NCI-H1105 (cell line): Measurements from ENCODE around the gene CXCL14.

Experiments
- DNase-seq: peaks from one replicate; lab custom pipeline; 2025; lab: John Stamatoyannopoulos, UW

Gene CXCL14

DNA sequence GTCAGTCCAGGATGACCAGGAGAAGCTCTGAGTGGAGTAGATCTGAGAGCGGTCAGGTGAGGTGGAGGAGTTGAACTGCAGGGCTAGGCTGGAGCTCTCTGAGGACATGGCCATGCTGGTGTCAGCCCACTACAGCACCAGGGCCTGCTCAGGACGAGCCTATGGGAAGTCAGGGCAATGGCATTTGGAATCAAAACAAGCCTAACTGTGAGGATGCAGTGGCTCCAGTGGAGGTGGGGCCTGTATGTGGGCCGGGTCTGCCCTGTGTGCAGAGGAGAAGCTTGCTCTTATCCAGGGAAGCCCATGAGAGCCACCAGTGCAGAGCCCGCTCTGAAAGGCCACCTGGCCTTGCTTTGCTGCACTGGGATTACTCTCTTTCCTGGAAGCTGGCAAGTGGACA lies 11.1 kb downstream of the CXCL14 start:
- DNase-seq, result no peak

DNA sequence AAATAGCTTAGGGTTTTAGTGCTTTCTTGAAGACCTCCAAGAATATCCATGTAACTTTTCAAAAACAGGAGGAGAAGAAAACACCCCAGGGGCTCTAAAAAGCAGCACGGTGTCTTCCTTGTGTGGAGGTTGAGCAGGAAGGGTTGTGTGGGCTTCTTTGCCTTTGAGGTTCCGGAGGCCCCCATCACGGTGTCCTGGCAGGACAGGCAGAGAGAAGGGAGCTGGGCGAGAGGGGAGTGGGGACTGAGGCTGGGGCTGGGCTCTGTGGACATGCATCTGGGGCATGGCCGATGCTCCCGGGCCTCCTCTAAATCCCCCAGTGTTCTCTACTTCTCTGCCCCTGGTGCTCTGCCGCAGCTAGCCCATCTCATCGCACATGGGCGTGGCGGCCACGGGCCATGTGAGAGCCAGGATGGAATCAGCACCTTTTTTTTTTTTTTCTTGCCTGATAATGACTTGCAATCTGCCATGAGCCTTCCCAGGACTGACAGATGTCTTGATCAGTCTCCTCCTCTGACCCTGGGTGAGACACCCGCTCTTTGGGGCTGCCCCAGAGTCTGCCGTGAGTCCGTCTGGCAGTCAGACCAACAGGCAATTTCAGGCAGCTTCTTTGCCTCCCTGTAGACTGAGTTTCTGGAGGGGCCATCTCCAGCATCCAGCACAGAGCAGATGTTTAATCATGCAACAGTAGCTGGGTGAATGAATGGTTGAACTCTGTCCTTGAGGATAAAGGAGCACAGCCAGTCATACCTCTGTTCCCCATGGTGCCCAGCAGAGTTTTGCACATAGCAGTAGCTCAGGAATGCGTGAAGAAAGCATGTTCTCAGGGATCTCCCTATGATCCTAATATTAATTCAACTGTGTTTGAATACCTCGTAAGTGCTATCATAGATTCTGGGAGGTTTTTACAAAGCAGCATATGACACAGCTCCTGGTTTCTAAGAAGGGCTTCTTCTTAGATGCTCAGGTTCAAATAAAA lies 12.1 kb downstream of the CXCL14 start:
- no peak for DNase-seq

GRCh38 chr5:135565725-135566421 lies 12.9 kb downstream of the CXCL14 start:
- DNase-seq, result peak; percentile 4

- DNase-seq, result no peak
Observed at GRCh38 chr5:135565266-135565665, 13.5 kb downstream of the CXCL14 start.

GRCh38 chr5:135564331-135564730 lies 14.5 kb downstream of the CXCL14 start:
- DNase-seq, result no peak

GRCh38 chr5:135561266-135561665 lies 17.5 kb downstream of the CXCL14 start:
- DNase-seq, result no peak

GRCh38 chr5:135560858-135561257 lies 17.9 kb downstream of the CXCL14 start:
- peak; percentile 44 for DNase-seq

- no peak for DNase-seq
Observed at GRCh38 chr5:135559354-135559753, 19.4 kb downstream of the CXCL14 start.

GRCh38 chr5:135557076-135557838 lies 21.5 kb downstream of the CXCL14 start:
- DNase-seq, result no peak

DNA sequence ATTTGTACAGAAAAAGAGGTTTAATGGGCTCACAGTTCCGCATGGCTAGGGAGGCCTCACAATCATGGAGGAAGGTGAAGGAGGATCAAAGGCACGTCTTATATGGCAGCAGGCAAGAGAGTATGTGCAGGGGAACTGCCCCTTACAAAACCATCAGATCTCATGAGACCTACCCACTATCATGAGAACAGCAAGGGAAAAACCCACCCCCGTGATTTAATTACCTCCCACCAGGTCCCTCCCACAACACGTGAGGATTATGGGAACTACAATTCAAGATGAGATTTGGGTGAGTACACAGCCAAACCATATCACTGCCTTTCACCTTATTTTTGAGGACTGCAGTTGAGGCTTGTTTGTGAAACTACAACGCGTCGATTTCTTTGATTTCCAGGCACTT lies 22.2 kb downstream of the CXCL14 start:
- DNase-seq, result no peak

- DNase-seq, result no peak
Observed at GRCh38 chr5:135555530-135555929, 23.3 kb downstream of the CXCL14 start.

- DNase-seq, result peak; percentile 27
Observed at GRCh38 chr5:135553688-135554462, 24.9 kb downstream of the CXCL14 start.

DNA sequence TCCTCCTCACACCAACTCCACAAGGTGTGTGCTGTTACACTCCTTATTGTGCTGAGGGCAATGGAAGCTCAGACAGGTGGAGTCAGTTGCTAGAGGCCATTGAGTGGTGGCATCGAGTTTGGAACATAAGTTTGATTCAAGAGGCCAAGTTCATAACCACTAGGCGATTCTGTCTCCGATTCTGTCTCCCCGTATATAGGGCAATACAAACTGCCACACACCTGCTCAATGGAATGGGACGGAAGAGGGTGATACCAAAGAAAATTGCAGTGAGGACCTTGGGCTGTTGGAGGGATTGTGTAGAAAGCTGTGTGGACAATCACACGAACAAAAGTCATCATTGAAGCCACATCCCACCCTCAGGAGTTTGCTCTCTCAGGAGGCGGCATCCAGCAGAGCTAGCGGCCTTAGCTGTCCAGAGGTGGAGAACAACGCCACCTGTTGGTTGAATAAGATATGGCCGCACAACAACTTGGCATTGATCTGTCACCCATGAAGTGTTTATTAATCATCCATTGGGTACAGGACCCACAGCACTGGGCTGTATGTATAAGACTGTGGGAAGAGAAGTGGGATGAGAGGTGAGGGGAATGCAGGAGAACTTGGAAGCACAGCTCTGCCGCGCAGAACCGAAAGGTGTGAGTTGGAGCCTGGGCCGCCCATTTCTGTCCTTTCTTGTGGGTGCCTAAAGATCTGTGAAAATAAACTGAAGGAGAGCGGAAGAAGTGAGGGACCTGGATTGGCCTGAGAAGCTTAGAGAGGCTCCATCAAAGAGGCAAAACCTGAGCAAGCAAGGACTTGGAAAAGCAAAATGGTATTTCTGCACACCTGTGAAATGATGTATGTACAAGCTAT lies 27.0 kb downstream of the CXCL14 start:
- peak; percentile 18 for DNase-seq

GRCh38 chr5:135549413-135549812 lies 29.4 kb downstream of the CXCL14 start:
- no peak for DNase-seq

GRCh38 chr5:135547590-135548254 lies 31.1 kb downstream of the CXCL14 start:
- no peak for DNase-seq

GRCh38 chr5:135546912-135547311 lies 31.9 kb downstream of the CXCL14 start:
- no peak for DNase-seq

DNA sequence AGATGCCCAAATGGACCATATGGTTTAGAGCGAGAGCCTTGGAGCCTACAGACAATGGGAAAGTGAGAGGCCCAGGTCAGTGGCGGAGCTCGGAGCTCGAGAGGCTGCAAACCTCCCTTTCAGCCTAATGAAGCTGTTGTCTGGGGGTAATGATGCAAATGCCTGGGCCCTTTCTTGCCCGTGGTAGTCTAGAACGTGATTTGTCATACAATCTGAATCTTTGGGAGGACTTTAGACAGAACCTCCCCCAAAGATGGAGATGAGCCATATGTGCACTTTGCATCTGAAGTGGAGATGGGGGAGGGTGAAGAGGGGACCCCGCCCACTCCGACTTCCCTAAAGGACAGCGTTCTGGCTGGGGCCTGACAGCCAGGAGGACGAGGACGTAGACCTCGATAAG lies 32.7 kb downstream of the CXCL14 start:
- DNase-seq, result no peak

- DNase-seq, result no peak
Observed at GRCh38 chr5:135545099-135545498, 33.7 kb downstream of the CXCL14 start.

GRCh38 chr5:135543485-135544304 lies 35.1 kb downstream of the CXCL14 start:
- DNase-seq, result no peak
